HCT116 (cell line): ENCODE measurements around the gene PDE10A. TPM values are rescaled to one million over a fixed set of nuclear protein-coding genes. Genes with fewer than 3 reads are reported as not detected.

ENCODE experiments used
- ATAC-seq: fragments of 200-7000 bp; cut with Tn5 transposase; 2 replicates; pipeline ENCODE4 v1.9.1; 2020; ENCODE audit warnings: mild to moderate bottlenecking, moderate library complexity
- BruUV-seq: library from RNA; stranded (reverse); fragments of 400-500 nt; replicated peaks from 2 replicates; lab custom pipeline; 2021; lab: Mats Ljungman, UMichigan
- CTCF ChIA-PET: fragments of 300-600 bp; sonication (Branson Sonifier 250); formaldehyde crosslinking; loops from one replicate; lab custom pipeline; 2021; ENCODE audit warnings: antibody characterized with exemption; lab: Charles Lee
- POLR2A ChIA-PET: fragments of 300-600, 350-600 bp; sonication (Branson Sonifier 250); formaldehyde crosslinking; loops from one replicate; lab custom pipeline; 2021; ENCODE audit warnings: antibody characterized with exemption; lab: Charles Lee
- RAD21 ChIA-PET, 2 experiments: fragments of 300-600 bp; sonication (Branson Sonifier 250); formaldehyde crosslinking; loops; one replicate each; lab custom pipeline; 2023; ENCODE audit warnings: low total read pairs in 2 of 2; ENCODE audit not compliant: uncharacterized antibody in 2 of 2, unreplicated experiment in 2 of 2, low non-redundant PET in 1 of 2; lab: Charles Lee
- DNase-seq: peaks from one replicate; pipeline ENCODE4 v3.0.0-alpha.2; 2010; ENCODE audit warnings: low read depth, low spot score
- H2AFZ ChIP-seq: fragments of 200-600 bp; shearing (Covaris generic), sonication (generic); 2 replicates; pipeline ENCODE4 v1.6.1; 2017; ENCODE audit warnings: low read depth, mixed run types, mixed read lengths, antibody characterized with exemption, low read length; ENCODE audit not compliant: poor library complexity, severe bottlenecking
- H3K27ac ChIP-seq: 2 replicates; pipeline ENCODE4 v1.5.1; 2012; ENCODE audit warnings: low read depth, low read length
- H3K27me3 ChIP-seq: fragments of 200-600 bp; sonication (generic); 2 replicates; pipeline ENCODE4 v1.6.1; 2016; ENCODE audit warnings: mixed run types, low read length, mixed read lengths; ENCODE audit not compliant: insufficient read depth
- H3K36me3 ChIP-seq, 2 experiments: fragments of 200-500 bp in 1 of 2; fragments of 200-600 bp in 1 of 2; sonication (Bioruptor generic) in 1 of 2; sonication (generic) in 1 of 2; 2 replicates each; pipeline versions ENCODE4 v1.5.1 to v1.6.1; 2014 to 2016; ENCODE audit warnings: low read length in 2 of 2, inconsistent platforms in 1 of 2, mixed read lengths in 1 of 2, mixed run types in 1 of 2; ENCODE audit not compliant: insufficient read depth in 2 of 2, control insufficient read depth in 1 of 2
- H3K4me1 ChIP-seq, 2 experiments: fragments of 200-600 bp in 1 of 2; sonication (generic) in 1 of 2; 2 replicates each; pipeline versions ENCODE4 v1.5.1 to v1.6.1; 2012 to 2017; ENCODE audit warnings: low read length in 2 of 2, inconsistent platforms in 1 of 2, mild to moderate bottlenecking in 1 of 2, mixed read lengths in 1 of 2, mixed run types in 1 of 2, moderate library complexity in 1 of 2; ENCODE audit not compliant: insufficient read depth in 2 of 2, control insufficient read depth in 1 of 2
- H3K4me2 ChIP-seq: fragments of 200-600 bp; sonication (generic); 2 replicates; pipeline ENCODE4 v1.6.1; 2017; ENCODE audit warnings: mixed run types, low read length, mixed read lengths
- H3K4me3 ChIP-seq, 2 experiments: fragments of 200-600 bp in 1 of 2; sonication (generic) in 1 of 2; replicated peaks in 1 of 2; 2 replicates each; pipeline ENCODE4 v1.5.1; 2011 to 2016; ENCODE audit warnings: low read length in 2 of 2, control low read depth in 1 of 2, low read depth in 1 of 2, mild to moderate bottlenecking in 1 of 2, mixed read lengths in 1 of 2, mixed run types in 1 of 2
- H3K79me2 ChIP-seq: fragments of 200-600 bp; sonication (generic); 2 replicates; pipeline ENCODE4 v1.6.1; 2017; ENCODE audit warnings: mild to moderate bottlenecking, mixed run types, low read length, moderate library complexity, mixed read lengths; ENCODE audit not compliant: insufficient read depth
- H3K9ac ChIP-seq: fragments of 200-600 bp; sonication (generic); 2 replicates; pipeline ENCODE4 v1.6.1; 2016; ENCODE audit warnings: low read length, mixed read lengths
- H3K9me2 ChIP-seq: fragments of 200-600 bp; sonication (generic), shearing (Covaris generic); 2 replicates; pipeline ENCODE4 v1.6.1; 2017; ENCODE audit warnings: mixed run types, mild to moderate bottlenecking, moderate library complexity; ENCODE audit not compliant: insufficient read depth
- H3K9me3 ChIP-seq, 2 experiments: fragments of 200-500 bp in 1 of 2; fragments of 200-600 bp in 1 of 2; sonication (Bioruptor generic) in 1 of 2; sonication (generic) in 1 of 2; 2 replicates each; pipeline ENCODE4 v1.6.1; 2014 to 2017; ENCODE audit warnings: low read length in 2 of 2, mixed read lengths in 2 of 2, inconsistent platforms in 1 of 2, low read depth in 1 of 2, mild to moderate bottlenecking in 1 of 2, mixed run types in 1 of 2, moderate library complexity in 1 of 2; ENCODE audit not compliant: control insufficient read depth in 1 of 2, insufficient read depth in 1 of 2
- H4K20me1 ChIP-seq: fragments of 200-600 bp; sonication (generic), shearing (Covaris generic); 2 replicates; pipeline ENCODE4 v1.6.1; 2017; ENCODE audit warnings: mixed run types, mild to moderate bottlenecking, moderate library complexity; ENCODE audit not compliant: insufficient read depth
- EGR1 ChIP-seq: IDR thresholded peaks from 2 replicates; pipeline ENCODE4 v1.6.1; 2012; ENCODE audit warnings: low read depth
- ELF1 ChIP-seq: IDR thresholded peaks from 2 replicates; pipeline ENCODE4 v1.6.1; 2012; ENCODE audit warnings: low read depth, borderline replicate concordance
- JUND ChIP-seq: IDR thresholded peaks from 2 replicates; pipeline ENCODE4 v1.6.1; 2012
- SIN3A ChIP-seq: IDR thresholded peaks from 2 replicates; pipeline ENCODE4 v1.6.1; 2012; ENCODE audit warnings: low read depth
- SP1 ChIP-seq: IDR thresholded peaks from 2 replicates; pipeline ENCODE4 v1.6.1; 2012; ENCODE audit warnings: low read depth
- TCF7L2 ChIP-seq: IDR thresholded peaks from 2 replicates; pipeline ENCODE4 v1.7.0; 2011; ENCODE audit warnings: borderline replicate concordance, inconsistent platforms; ENCODE audit not compliant: insufficient read depth, insufficient read length; ENCODE audit errors: extremely low read depth
- ZFX ChIP-seq: fragments of 450-650 bp; IDR thresholded peaks from 2 replicates; pipeline ENCODE4 v1.6.1; 2017
- ZNF274 ChIP-seq: fragments of 200-500 bp; sonication (Bioruptor generic); IDR thresholded peaks from 2 replicates; pipeline ENCODE4 v1.6.1; 2014; ENCODE audit warnings: mild to moderate bottlenecking, low read depth, low read length, inconsistent platforms
- intact Hi-C: fragments of 100-400 bp; cut with micrococcal nuclease; formaldehyde crosslinking; loops from 2 replicates; pipeline ENCODE4 v1.10.0; 2022
- total RNA-seq: library from RNA; stranded (reverse); gene quantifications from one replicate; pipeline ENCODE4 v1.2.1, GENCODE V29; 2021; ENCODE audit not compliant: unreplicated experiment
- TF ChIP-seq, protein P1 (sequence below): IDR thresholded peaks from 2 replicates; pipeline ENCODE4 v1.6.1; 2012; ENCODE audit warnings: low read depth
- TF ChIP-seq, protein P2 (sequence below), 3 experiments: fragments of 200-600 bp in 1 of 3; sonication (generic) in 1 of 3; IDR thresholded peaks in 2 of 3; conservative IDR thresholded peaks in 1 of 3; 2 replicates each; pipeline ENCODE4 v1.5.1; 2012 to 2017; ENCODE audit warnings: low read depth in 2 of 3, low read length in 2 of 3, antibody characterized with exemption in 1 of 3, borderline replicate concordance in 1 of 3, control low read depth in 1 of 3, mild to moderate bottlenecking in 1 of 3, mixed read lengths in 1 of 3, mixed run types in 1 of 3, moderate library complexity in 1 of 3; ENCODE audit not compliant: insufficient read depth in 1 of 3

The PDE10A gene
- total RNA-seq, 1 experiment from 2014 or later, result 0.37 TPM

DNA sequence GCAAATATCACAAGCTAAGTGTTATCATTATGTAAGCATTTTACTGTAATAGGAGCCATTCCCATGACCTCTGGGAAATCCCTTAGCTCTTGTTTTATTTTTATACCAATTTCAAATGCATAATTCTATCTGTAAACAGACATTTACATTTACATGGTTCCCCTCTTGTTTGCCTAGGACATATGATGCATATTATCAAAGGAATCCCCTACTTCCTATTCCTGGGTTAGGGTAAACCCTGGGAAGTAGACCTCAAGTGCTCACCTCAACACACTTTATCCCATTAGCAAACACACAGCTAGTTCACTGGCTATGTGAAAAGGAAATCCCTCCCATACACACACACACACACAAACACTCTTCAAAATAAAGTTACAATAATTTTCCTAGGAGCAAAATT is 27.1 kb downstream of the PDE10A start (continued):
- TF ChIP-seq, protein P1, sequence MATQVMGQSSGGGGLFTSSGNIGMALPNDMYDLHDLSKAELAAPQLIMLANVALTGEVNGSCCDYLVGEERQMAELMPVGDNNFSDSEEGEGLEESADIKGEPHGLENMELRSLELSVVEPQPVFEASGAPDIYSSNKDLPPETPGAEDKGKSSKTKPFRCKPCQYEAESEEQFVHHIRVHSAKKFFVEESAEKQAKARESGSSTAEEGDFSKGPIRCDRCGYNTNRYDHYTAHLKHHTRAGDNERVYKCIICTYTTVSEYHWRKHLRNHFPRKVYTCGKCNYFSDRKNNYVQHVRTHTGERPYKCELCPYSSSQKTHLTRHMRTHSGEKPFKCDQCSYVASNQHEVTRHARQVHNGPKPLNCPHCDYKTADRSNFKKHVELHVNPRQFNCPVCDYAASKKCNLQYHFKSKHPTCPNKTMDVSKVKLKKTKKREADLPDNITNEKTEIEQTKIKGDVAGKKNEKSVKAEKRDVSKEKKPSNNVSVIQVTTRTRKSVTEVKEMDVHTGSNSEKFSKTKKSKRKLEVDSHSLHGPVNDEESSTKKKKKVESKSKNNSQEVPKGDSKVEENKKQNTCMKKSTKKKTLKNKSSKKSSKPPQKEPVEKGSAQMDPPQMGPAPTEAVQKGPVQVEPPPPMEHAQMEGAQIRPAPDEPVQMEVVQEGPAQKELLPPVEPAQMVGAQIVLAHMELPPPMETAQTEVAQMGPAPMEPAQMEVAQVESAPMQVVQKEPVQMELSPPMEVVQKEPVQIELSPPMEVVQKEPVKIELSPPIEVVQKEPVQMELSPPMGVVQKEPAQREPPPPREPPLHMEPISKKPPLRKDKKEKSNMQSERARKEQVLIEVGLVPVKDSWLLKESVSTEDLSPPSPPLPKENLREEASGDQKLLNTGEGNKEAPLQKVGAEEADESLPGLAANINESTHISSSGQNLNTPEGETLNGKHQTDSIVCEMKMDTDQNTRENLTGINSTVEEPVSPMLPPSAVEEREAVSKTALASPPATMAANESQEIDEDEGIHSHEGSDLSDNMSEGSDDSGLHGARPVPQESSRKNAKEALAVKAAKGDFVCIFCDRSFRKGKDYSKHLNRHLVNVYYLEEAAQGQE, result no peak
- TF ChIP-seq, protein P2, sequence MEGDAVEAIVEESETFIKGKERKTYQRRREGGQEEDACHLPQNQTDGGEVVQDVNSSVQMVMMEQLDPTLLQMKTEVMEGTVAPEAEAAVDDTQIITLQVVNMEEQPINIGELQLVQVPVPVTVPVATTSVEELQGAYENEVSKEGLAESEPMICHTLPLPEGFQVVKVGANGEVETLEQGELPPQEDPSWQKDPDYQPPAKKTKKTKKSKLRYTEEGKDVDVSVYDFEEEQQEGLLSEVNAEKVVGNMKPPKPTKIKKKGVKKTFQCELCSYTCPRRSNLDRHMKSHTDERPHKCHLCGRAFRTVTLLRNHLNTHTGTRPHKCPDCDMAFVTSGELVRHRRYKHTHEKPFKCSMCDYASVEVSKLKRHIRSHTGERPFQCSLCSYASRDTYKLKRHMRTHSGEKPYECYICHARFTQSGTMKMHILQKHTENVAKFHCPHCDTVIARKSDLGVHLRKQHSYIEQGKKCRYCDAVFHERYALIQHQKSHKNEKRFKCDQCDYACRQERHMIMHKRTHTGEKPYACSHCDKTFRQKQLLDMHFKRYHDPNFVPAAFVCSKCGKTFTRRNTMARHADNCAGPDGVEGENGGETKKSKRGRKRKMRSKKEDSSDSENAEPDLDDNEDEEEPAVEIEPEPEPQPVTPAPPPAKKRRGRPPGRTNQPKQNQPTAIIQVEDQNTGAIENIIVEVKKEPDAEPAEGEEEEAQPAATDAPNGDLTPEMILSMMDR (IDR thresholded peaks at IDR 0.05 in 2 of 3, conservative IDR thresholded peaks at IDR 0.05 in 1 of 3; ENCODE audit: borderline replicate concordance in 1 of 3, insufficient read depth in 1 of 3, low read depth in 2 of 3, low read length in 2 of 3), result no peak
- TF ChIP-seq ZNF274 (no peak), SIN3A (no peak), ELF1 (no peak), ZFX (no peak), TCF7L2 (no peak)

DNA sequence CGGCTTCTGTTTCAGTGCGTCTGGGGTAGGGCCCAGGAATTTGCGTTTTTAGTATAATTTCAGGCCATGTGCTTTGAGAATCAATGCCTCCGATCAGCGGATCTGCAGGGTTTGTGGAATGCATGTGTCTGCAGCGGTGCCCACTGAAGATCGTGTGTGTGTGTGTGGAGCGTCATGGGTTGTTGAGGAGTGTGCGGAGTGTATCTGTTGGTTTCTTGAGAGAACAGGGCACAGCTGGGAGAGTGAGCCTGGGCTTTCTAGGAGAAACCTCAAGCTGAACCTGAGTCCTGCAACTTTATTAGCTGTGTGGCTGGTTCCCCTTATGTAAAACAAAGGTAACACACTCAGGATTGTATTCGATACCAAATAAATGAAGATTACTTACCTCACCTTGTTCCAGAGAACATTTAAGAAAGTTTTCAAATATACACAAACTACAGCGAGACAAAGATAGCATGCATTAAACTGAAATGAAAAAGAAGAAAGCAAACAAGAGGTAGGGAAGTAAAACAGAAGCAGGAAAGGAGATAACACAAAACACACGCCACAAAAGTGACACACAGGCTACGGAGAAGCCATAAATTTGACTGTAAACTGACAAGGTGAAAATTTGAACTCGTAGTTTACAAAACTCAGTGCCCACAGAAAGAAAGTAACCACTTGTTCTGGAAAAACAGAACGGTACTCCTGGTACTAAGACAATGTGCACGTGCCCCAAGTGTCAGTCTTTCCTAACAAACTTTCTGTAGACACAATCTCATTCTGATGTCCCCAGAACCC is 28.8 kb downstream of the PDE10A start:
- no TSS peak for BruUV-seq
- H3K4me1 ChIP-seq, result no peaks in the 10 kb centered on the region
- H3K27me3 ChIP-seq, result no peaks in the 10 kb centered on the region
- POLR2A ChIA-PET, result no interaction called here
- no peak overlapping the region for H3K4me2 ChIP-seq
- H3K79me2 ChIP-seq, result no peaks in the 10 kb centered on the region
- no peaks in the 10 kb centered on the region for H4K20me1 ChIP-seq
- TF ChIP-seq SP1 (no peak), EGR1 (no peak), JUND (no peak), ZFX (no peak)
- TF ChIP-seq, protein P2 (IDR thresholded peaks at IDR 0.05 in 2 of 3, conservative IDR thresholded peaks at IDR 0.05 in 1 of 3; ENCODE audit: borderline replicate concordance in 1 of 3, insufficient read depth in 1 of 3, low read depth in 2 of 3, low read length in 2 of 3), result no peak
- no peak overlapping the region for H3K9ac ChIP-seq
- no peak overlapping the region for H3K27ac ChIP-seq
- H3K9me3 ChIP-seq, result no peaks in the 10 kb centered on the region
- H3K36me3 ChIP-seq, result no peaks in the 10 kb centered on the region
- CTCF ChIA-PET, result no interaction called here
- DNase-seq, result no peak
- RAD21 ChIA-PET, result no interaction called here
- no peak overlapping the region for H3K4me3 ChIP-seq
- intact Hi-C loops, result no loop called here
- no peak for ATAC-seq
- no peak overlapping the region for H2AFZ ChIP-seq
- H3K9me2 ChIP-seq, result no peaks in the 10 kb centered on the region
